Smooth muscle cell (in vitro differentiated cells): ENCODE measurements around the gene HIRIP3. TPM values are rescaled to one million over a fixed set of nuclear protein-coding genes. Genes with fewer than 3 reads are reported as not detected.

Experiments used
- DNase-seq: peaks from one replicate; lab custom pipeline; 2025; ENCODE audit not compliant: unreplicated experiment; lab: John Stamatoyannopoulos, UW
- H2AFZ ChIP-seq: fragments of 200-600 bp; sonication (generic); 2 replicates; pipeline ENCODE4 v1.6.0; 2016; ENCODE audit warnings: antibody characterized with exemption, low read depth, mild to moderate bottlenecking
- H3F3A ChIP-seq: fragments of 200-600 bp; sonication (generic); 2 replicates; pipeline ENCODE4 v1.6.0; 2017; ENCODE audit warnings: antibody characterized with exemption, low read depth
- H3K27ac ChIP-seq: fragments of 200-600 bp; sonication (generic); 2 replicates; pipeline ENCODE4 v1.5.1; 2016; ENCODE audit warnings: low read depth, mild to moderate bottlenecking
- H3K27me3 ChIP-seq: fragments of 200-600 bp; sonication (generic); 2 replicates; pipeline ENCODE4 v1.6.1; 2016; ENCODE audit warnings: low read depth, mild to moderate bottlenecking
- H3K36me3 ChIP-seq: fragments of 200-600 bp; sonication (generic); 2 replicates; pipeline ENCODE4 v1.5.1; 2016; ENCODE audit warnings: low read depth
- H3K4me1 ChIP-seq: fragments of 200-600 bp; sonication (generic); 2 replicates; pipeline ENCODE4 v1.5.1; 2016; ENCODE audit warnings: low read depth
- H3K4me2 ChIP-seq: fragments of 200-600 bp; sonication (generic); 2 replicates; pipeline ENCODE4 v1.6.0; 2016; ENCODE audit warnings: mild to moderate bottlenecking
- H3K4me3 ChIP-seq: fragments of 200-600 bp; sonication (generic); 2 replicates; pipeline ENCODE4 v1.5.1; 2016; ENCODE audit warnings: mild to moderate bottlenecking
- H3K79me2 ChIP-seq: fragments of 200-600 bp; sonication (generic); 2 replicates; pipeline ENCODE4 v1.6.0; 2016; ENCODE audit warnings: low read depth, mild to moderate bottlenecking
- H3K9ac ChIP-seq: fragments of 200-600 bp; sonication (generic); 2 replicates; pipeline ENCODE4 v1.6.0; 2016; ENCODE audit warnings: low read depth
- H3K9me3 ChIP-seq: fragments of 200-600 bp; sonication (generic); replicated peaks from 2 replicates; pipeline ENCODE4 v1.5.1; 2016; ENCODE audit warnings: low read depth
- H4K20me1 ChIP-seq: fragments of 200-600 bp; sonication (generic); 2 replicates; pipeline ENCODE4 v1.6.0; 2016; ENCODE audit warnings: low read depth
- WGBS: methylation state at CpG from one replicate; pipeline ENCODE4 v1.1.7; 2016; ENCODE audit warnings: low lambda C conversion rate; 5-methylcytosine and 5-hydroxymethylcytosine counted together
- polyA plus RNA-seq: library from polyadenylated mRNA; unstranded; fragments of >200 nt; fragmentation: Nextera tagmentation; extraction: Ambion mirVana; gene quantifications from 2 replicates; pipeline ENCODE4 v1.2.1, GENCODE V29; 2016
- total RNA-seq: library from RNA; depleted of rRNA; stranded (reverse); fragments of >200 nt; gene quantifications from 2 replicates; pipeline ENCODE4 v1.2.3, GENCODE V29; 2014
- TF ChIP-seq, protein P1 (sequence below): fragments of 200-600 bp; sonication (generic); IDR thresholded peaks from 2 replicates; pipeline ENCODE4 v1.5.1; 2017; ENCODE audit warnings: borderline replicate concordance, mild to moderate bottlenecking, antibody characterized with exemption; ENCODE audit not compliant: insufficient read depth, poor library complexity, severe bottlenecking

The HIRIP3 gene
- total and polyA plus RNA-seq, 2 experiments from 2014 or later = 11.3 to 13.9 TPM

DNA sequence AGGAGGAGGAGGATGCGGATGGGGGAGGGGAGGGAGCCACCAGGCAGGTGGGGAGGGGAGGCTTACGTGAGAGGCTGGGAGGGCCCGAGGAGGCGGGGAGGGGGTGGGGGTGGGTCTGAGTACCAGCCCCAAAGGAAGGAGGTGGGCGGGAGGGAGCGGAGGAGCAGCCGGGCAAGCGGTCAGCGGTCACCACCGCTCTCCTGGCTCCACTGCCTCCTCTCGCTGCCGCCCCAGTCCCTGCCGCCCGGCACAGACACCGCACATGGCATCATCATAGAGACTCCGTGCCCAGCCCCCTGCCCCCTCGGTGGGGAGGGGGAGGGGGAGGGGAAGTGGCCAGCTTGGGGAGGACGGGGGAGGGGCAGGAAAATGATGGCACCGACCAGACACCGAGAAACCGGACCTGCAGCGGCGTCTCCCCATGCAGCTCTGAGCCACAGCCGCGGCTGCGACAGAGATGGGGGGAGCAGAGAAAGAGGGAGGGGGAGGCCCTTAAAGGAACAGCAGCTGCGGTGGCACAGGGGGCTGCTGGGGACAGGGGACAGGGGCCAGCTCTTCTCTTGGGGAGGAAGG lies 35.5 kb upstream of the HIRIP3 start, which contains the start of gene TLCD3B:
TLCD3B (minus strand) TSS at position 431 of the 573 bp plus-strand sequence. CDS start 744 bp downstream, outside the sequence.
- Histone ChIP-seq H3K79me2 (no peaks in the 10 kb centered on the region), H3K36me3 (no peaks in the 10 kb centered on the region), H3K9me3 (no peaks in the 10 kb centered on the region), H3K4me2 (peak within 1 kb of the TSS; percentile 82), H3K9ac (no peak within 1 kb of the TSS), H2AFZ (no peak within 1 kb of the TSS), H3K27ac (no peak within 1 kb of the TSS), H4K20me1 (no peaks in the 10 kb centered on the region), H3F3A (no peaks in the 10 kb centered on the region), H3K27me3 (peaks cover 53% of the 10 kb centered on the region), H3K4me1 (peaks cover 3% of the 10 kb centered on the region), H3K4me3 (peak within 1 kb of the TSS; percentile 40)
- 1% methylated on average over 8 of the region's 27 CpGs for WGBS
- DNase-seq = no peak
- TF ChIP-seq, protein P1, sequence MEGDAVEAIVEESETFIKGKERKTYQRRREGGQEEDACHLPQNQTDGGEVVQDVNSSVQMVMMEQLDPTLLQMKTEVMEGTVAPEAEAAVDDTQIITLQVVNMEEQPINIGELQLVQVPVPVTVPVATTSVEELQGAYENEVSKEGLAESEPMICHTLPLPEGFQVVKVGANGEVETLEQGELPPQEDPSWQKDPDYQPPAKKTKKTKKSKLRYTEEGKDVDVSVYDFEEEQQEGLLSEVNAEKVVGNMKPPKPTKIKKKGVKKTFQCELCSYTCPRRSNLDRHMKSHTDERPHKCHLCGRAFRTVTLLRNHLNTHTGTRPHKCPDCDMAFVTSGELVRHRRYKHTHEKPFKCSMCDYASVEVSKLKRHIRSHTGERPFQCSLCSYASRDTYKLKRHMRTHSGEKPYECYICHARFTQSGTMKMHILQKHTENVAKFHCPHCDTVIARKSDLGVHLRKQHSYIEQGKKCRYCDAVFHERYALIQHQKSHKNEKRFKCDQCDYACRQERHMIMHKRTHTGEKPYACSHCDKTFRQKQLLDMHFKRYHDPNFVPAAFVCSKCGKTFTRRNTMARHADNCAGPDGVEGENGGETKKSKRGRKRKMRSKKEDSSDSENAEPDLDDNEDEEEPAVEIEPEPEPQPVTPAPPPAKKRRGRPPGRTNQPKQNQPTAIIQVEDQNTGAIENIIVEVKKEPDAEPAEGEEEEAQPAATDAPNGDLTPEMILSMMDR = no peak

DNA sequence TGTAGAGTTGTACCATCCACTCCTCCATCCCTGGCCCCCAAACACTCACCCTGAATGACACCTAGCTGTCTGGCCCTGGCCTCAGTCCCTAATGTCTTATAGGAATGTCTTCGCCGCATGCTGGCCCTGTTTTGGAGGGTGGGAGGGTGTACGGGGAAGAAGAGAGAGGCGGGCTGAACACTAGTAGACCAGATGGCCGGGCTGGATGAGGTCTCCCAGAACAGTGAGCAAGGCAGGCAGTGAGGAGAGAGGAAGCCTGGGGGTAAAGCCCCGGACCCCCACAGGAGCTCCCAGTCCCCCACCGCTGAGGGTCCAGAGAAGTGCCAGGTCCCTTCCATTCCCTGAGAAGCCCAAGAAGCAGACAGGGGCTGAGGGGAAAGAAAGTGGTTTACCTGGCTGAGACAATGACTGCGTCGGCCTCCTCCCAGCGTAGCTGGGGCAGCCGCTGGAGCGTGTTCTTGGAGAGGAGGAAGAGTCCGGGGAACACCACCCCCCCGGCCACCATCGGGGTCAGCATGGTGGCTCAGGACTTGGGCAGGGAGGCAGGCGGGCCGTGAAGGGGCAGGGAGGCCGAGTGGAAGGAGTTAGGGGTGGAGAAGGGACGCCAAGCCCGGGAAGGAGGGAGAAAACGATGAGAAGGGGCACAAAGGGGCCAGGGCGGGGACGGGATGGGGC lies 34.7 kb upstream of the HIRIP3 start:
- Histone ChIP-seq H3K27me3 (peaks cover 50% of the 10 kb centered on the region), H3F3A (no peaks in the 10 kb centered on the region), H4K20me1 (no peaks in the 10 kb centered on the region), H3K4me1 (peaks cover 3% of the 10 kb centered on the region), H3K9ac (no peak overlapping the region), H3K27ac (no peak overlapping the region), H2AFZ (no peak overlapping the region), H3K9me3 (no peaks in the 10 kb centered on the region), H3K79me2 (no peaks in the 10 kb centered on the region), H3K4me3 (no peak overlapping the region), H3K36me3 (no peaks in the 10 kb centered on the region), H3K4me2 (no peak overlapping the region)
- 29% methylated on average over 17 of the region's 23 CpGs for whole genome bisulfite sequencing
- TF ChIP-seq, protein P1 = no peak
- DNase-seq = no peak

DNA sequence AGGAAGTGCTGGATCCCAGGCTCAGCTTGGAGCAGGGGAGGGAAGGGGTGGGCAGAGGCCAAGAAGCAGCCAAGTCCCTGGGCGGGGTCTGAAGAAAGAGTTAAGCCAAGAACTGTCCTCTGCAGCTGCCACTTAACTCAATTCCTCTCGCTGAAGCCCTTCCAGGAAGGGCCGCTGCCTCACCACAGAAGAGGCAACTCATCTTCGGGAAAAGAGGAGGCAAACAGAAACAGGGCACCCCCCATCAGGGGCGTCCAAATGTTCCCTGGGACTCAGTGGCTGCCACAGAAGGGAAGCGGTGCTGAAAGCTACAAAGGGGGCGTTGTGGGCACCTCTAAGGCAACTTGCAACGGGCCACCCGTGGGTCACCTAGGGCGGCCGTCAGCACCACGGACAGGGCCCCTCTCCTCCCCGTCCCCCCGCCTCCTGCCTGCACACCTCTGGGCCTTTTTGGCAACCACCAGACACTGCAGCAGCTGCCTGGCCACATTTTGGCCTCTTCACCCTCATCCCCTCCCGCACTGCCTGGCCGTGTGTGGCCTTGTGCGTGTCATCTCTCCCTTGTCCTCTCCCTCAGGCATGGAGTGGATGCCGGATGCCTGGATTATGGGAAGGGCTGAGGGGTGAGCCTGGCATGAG lies 33.1 kb upstream of the HIRIP3 start:
- Histone ChIP-seq H3F3A (no peaks in the 10 kb centered on the region), H4K20me1 (no peaks in the 10 kb centered on the region), H3K4me2 (no peak overlapping the region), H3K27me3 (peaks cover 46% of the 10 kb centered on the region), H3K9me3 (no peaks in the 10 kb centered on the region), H3K4me1 (peaks cover 3% of the 10 kb centered on the region), H3K79me2 (no peaks in the 10 kb centered on the region), H3K4me3 (no peak overlapping the region), H3K27ac (no peak overlapping the region), H2AFZ (no peak overlapping the region), H3K36me3 (no peaks in the 10 kb centered on the region), H3K9ac (no peak overlapping the region)
- WGBS = 29% methylated on average over 18 of the region's 18 CpGs
- TF ChIP-seq, protein P1 = no peak
- no peak for DNase-seq
